ENCODE data around the gene CMYA5.

DNA sequence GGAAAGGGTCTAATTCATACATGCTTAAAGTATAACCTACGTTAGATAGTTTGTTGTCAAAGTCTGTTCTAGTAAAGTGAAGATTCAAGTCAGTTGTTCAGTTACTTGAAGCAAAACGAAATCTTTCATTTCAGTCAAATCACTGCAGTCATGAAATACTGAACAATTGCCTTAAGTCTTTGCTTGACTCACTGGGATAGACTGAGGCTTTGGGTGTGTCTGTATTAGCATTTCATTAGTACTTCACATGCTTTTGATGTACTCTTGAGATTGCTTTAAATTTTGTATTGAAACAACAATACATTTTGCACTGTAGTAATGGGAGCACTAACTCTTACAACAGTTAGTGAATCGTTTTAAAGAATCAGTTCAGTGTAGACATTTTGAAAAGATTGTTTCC is 4.0 kb upstream of the CMYA5 start:
- TF ChIP-seq POLR2A (IDR thresholded peaks at IDR 0.05; ENCODE audit: low read length) (no peak), GATA1 (IDR thresholded peaks at IDR 0.05; ENCODE audit: low read depth, low read length) (no peak)

Measured in erythroblast (primary cell).